ENCODE results near the gene LMBRD1. TPM values are rescaled to one million over a fixed set of nuclear protein-coding genes. Genes with fewer than 3 reads are reported as not detected.

Gene LMBRD1
- total RNA-seq, 3 donors from 2014 or later, result 53.4 to 88.7 (median 75.7) TPM

DNA sequence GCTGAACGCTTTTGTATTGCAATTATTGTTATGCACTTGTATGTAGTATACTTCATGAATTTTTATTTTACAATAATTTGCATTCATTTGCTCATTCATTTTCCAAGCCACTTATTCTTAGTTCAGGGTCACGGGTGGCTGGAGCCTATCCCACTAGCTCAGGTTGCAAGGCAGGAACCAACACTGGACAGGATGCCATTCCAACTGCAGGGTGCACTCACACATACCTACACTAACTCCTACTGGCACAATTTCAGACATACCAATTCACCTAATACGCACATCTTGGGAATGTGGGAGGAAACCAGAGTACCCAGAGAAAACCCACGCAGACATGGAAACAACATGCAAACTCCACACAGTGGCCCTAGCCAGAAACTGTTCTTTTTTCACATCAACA lies 61.8 kb downstream of the LMBRD1 start:
- no peak for TF ChIP-seq POLR2A (IDR thresholded peaks at IDR 0.05)
- TF ChIP-seq POLR2AphosphoS5 (IDR thresholded peaks at IDR 0.05), result no peak
- TF ChIP-seq, protein P1, sequence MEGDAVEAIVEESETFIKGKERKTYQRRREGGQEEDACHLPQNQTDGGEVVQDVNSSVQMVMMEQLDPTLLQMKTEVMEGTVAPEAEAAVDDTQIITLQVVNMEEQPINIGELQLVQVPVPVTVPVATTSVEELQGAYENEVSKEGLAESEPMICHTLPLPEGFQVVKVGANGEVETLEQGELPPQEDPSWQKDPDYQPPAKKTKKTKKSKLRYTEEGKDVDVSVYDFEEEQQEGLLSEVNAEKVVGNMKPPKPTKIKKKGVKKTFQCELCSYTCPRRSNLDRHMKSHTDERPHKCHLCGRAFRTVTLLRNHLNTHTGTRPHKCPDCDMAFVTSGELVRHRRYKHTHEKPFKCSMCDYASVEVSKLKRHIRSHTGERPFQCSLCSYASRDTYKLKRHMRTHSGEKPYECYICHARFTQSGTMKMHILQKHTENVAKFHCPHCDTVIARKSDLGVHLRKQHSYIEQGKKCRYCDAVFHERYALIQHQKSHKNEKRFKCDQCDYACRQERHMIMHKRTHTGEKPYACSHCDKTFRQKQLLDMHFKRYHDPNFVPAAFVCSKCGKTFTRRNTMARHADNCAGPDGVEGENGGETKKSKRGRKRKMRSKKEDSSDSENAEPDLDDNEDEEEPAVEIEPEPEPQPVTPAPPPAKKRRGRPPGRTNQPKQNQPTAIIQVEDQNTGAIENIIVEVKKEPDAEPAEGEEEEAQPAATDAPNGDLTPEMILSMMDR (IDR thresholded peaks at IDR 0.05), result no peak
- H3K4me3 ChIP-seq, result no peak overlapping the region
- no peaks in the 10 kb centered on the region for H3K36me3 ChIP-seq
- no peak overlapping the region for H3K27ac ChIP-seq
- no peaks in the 10 kb centered on the region for H3K27me3 ChIP-seq
- no peak for DNase-seq (ENCODE audit: low spot score in 2 of 2)
- H3K9me3 ChIP-seq, result no peaks in the 10 kb centered on the region
- no peaks in the 10 kb centered on the region for H3K4me1 ChIP-seq
- intact Hi-C loops (cut with DNase I; ENCODE audit: low total_unique reads), result no loop called here

DNA sequence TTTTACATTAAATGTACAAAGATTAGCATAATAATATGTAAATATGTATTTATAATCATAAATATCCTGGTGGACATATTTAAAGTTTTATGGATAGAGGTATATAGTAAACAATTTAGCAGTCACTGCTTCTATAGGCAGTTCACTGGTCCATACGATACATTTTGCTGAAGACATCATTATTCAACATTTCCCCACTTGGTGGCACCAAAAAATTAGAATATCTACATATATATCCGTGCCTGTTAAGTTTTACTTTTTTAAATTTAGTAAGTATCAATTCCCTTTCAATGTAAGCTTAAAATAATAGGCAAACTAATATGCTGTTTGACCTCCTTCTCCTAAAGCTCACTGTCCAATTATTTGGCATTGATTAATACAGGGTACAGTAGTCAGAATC lies 64.2 kb downstream of the LMBRD1 start:
- Histone ChIP-seq H3K9me3 (no peaks in the 10 kb centered on the region), H3K27ac (no peak overlapping the region), H3K36me3 (no peaks in the 10 kb centered on the region), H3K27me3 (no peaks in the 10 kb centered on the region), H3K4me3 (no peak overlapping the region), H3K4me1 (no peaks in the 10 kb centered on the region)
- DNase-seq (ENCODE audit: low spot score in 2 of 2), result no peak
- intact Hi-C loops (cut with DNase I; ENCODE audit: low total_unique reads), result no loop called here
- TF ChIP-seq, protein P1 (IDR thresholded peaks at IDR 0.05), result no peak
- TF ChIP-seq POLR2A (IDR thresholded peaks at IDR 0.05) (no peak), POLR2AphosphoS5 (IDR thresholded peaks at IDR 0.05) (no peak)

DNA sequence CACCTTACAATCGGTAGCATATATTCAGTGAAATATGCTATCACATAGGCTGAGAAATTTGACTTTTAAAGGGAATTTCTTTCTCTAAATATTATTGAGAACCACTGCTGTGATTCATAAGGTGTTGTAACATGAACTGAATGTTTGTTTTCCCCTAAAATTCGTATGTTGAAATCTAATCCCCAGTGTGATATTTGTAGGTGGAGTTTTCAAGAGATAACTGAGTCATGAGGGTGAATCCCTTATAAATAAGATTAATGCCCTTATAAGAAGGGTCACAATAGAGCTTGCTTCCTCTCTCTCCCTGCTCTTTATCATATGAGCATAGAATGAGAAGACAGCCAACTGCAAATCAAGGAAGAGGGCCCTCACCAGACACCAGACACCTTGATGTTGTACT lies 64.8 kb downstream of the LMBRD1 start:
- Histone ChIP-seq H3K27me3 (no peaks in the 10 kb centered on the region), H3K4me1 (no peaks in the 10 kb centered on the region), H3K27ac (no peak overlapping the region), H3K9me3 (no peaks in the 10 kb centered on the region), H3K36me3 (no peaks in the 10 kb centered on the region), H3K4me3 (no peak overlapping the region)
- TF ChIP-seq POLR2A (IDR thresholded peaks at IDR 0.05) (no peak), POLR2AphosphoS5 (IDR thresholded peaks at IDR 0.05) (no peak)
- TF ChIP-seq, protein P1 (IDR thresholded peaks at IDR 0.05), result no peak
- intact Hi-C loops (cut with DNase I; ENCODE audit: low total_unique reads), result no loop called here
- DNase-seq (ENCODE audit: low spot score in 2 of 2), result no peak

DNA sequence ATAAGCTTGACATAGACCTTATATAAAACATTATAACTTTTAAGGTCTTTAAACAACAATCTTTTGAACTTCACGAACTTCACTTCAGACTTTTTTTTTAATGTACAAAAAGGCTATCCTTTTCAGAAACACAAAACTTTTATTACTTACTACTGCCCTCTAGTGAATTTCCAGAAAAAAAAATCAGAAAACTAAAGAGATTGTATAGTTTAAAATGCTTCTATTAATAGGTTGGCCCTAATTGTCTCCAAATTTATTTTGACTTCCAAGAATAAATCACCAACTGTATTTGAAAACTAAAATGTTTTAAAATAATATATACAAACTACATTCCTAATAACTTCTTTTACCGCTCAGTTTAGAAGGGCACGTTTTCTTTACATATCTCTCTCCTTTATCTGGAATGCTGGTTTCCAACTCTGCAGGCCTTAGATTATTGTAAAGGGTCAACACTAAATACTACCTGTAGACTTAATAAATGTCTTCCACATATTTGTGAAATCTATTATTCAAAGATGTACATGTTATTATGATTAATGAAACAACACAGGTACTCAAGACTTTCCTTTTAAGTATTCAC lies 66.8 kb downstream of the LMBRD1 start:
- Histone ChIP-seq H3K4me1 (no peaks in the 10 kb centered on the region), H3K9me3 (peaks cover 0 to 9% of the 10 kb centered on the region in 2 donors), H3K4me3 (no peak overlapping the region), H3K36me3 (no peaks in the 10 kb centered on the region), H3K27ac (no peak overlapping the region), H3K27me3 (no peaks in the 10 kb centered on the region)
- intact Hi-C loops (cut with DNase I; ENCODE audit: low total_unique reads), result no loop called here
- DNase-seq (ENCODE audit: low spot score in 2 of 2), result no peak
- TF ChIP-seq, protein P1 (IDR thresholded peaks at IDR 0.05), result no peak
- TF ChIP-seq POLR2AphosphoS5 (IDR thresholded peaks at IDR 0.05) (no peak), POLR2A (IDR thresholded peaks at IDR 0.05) (no peak)

DNA sequence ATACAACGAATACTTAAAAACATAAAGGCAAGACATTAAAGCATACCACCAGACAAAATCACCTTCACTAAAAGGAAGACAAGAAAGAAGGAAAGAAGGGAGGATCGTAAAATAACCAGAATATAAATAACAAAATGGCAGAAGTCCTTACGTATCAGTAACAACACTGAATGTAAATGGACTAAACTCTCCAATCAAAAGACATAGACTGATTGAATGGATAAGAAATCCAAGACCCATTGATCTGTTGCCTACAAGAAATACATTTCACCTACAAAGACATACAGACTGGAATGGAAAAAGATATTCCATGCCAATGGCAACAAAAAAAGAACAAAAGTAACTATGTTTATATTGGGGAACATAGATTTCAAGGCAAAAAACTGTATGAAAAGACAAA lies 74.1 kb downstream of the LMBRD1 start:
- no peak for TF ChIP-seq POLR2A (IDR thresholded peaks at IDR 0.05)
- TF ChIP-seq, protein P1 (IDR thresholded peaks at IDR 0.05), result no peak
- TF ChIP-seq POLR2AphosphoS5 (IDR thresholded peaks at IDR 0.05), result no peak
- intact Hi-C loops (cut with DNase I; ENCODE audit: low total_unique reads), result no loop called here

More for the DNA sequence above, 74.1 kb downstream of the LMBRD1 start:
- no peak for DNase-seq (ENCODE audit: low spot score in 2 of 2)
- no peak overlapping the region for H3K4me3 ChIP-seq
- H3K36me3 ChIP-seq, result no peaks in the 10 kb centered on the region
- H3K4me1 ChIP-seq, result no peaks in the 10 kb centered on the region
- no peak overlapping the region for H3K27ac ChIP-seq
- H3K27me3 ChIP-seq, result no peaks in the 10 kb centered on the region
- H3K9me3 ChIP-seq, result peaks cover 0 to 17% of the 10 kb centered on the region in 2 donors
